ENCODE data around the gene ENOX1.

Gene ENOX1

DNA sequence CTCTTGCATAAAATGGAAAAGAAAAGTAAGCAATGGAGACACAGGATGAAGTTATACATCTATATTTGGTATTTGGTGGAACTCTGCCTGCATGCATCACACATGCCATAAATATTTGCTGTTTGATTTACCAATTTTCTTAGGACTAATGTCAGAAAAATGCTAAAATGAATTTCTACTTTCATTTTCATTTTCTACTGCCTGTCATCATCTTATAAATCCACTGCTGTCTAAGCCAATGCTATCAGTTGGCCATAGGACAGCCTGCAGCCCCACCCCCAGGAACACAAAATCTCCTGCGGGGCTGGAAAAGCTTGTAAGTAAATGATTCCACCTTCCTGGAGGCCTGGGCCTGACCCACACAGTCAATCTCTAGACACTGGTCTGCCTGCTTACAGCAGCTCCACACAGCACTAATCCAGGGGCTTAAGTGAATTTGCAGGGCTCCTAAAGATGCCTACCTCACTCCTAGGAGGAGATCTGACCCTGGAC, 122.0 kb downstream of the ENOX1 start:
- peak; percentile 38 to 58 for ATAC-seq

DNA sequence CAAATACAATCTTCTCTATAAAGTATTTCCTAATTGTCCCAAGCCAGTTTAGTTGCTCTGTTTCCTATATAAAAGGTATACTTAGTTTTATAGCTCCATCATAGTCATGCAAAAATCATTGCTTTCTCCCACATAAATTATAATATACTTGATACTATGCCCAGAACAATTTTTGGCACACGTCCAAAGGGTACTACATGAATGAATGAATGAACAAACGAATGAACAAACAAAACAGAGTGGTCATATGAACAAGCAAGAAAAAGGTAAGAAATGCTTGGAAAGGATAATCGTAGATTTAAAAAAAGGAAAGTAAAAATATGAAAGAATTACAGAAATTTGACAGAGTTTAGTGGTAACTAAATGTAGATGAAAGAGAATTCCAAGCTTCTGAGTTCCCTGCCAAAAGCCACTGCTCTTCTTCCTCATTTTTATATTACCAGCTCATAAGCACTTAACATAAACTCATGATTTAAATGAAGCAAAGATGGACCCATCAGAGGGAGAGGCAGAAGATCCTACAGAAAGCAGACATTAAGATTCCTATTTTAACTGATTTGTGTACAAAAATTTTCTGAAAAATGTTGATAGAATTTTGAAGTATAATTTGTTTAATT, 123.2 kb downstream of the ENOX1 start:
- ATAC-seq = no peak

DNA sequence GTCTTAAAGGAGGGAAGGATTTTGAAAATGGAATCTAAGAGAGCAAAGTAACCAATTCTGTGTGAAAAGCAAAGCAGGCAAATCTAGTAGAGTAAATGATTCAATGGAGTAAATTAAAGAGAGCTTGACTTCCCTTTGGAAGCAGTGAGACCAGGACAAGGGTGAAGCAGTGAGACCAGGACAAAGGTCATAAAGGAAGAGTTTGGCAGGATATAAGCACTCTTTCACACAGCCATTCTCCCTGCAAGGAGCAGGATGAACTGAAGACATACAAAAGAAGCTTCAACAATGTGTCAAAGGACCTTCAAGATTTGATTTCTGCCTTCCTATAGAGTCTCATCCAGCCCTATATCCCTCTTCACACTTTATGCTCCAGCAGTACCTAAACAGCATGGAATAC, 123.8 kb downstream of the ENOX1 start:
- ATAC-seq = no peak

DNA sequence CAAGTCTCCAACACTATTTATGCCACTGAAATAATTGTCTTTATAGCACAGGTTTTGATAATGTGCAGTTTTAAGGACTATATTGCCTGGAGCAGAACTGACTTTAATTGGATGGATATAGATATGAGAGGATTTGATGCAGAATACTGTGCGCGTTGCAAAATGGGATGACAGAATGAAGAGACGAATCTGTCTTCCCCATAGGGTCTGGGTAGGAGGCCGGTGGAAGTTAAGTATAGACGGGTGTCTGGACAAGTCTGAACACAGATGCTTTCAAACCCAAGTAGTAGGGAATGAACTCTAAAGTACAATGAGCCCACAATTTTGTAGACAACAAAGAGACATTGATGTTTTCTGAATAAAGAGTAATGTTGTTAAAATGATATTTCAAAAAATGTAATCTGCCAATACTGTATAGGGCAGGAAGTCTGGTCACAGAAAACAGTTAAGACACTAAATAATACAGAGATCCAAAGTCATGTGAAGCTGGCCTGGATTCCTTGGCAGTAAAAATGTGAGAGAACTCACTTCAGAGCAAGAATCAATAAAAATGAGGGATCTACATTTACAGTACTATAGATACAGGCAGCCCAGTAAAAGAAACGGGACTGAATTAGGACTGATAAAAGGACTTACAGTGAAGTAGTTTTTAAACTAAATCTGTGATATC, 125.5 kb downstream of the ENOX1 start:
- ATAC-seq = no peak

DNA sequence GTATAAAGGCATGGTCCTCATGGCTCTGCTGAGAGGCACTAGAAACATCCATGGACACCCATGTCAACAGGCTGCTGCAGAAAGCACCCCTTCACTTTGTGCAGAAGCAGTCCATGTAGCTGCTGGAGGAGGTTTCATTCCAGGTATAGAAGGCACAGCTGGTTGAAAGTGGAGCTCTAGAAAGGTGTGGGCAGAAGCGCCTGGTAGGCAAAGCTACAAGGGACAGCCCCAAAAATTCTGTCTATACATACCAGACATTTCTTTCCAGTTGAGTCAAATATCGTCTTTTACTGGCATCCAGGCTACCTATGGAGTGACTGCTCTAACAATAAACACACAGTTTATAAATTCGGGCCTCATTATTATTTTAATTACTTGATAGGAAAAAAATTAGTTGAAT, 129.3 kb downstream of the ENOX1 start:
- no peak for ATAC-seq

DNA sequence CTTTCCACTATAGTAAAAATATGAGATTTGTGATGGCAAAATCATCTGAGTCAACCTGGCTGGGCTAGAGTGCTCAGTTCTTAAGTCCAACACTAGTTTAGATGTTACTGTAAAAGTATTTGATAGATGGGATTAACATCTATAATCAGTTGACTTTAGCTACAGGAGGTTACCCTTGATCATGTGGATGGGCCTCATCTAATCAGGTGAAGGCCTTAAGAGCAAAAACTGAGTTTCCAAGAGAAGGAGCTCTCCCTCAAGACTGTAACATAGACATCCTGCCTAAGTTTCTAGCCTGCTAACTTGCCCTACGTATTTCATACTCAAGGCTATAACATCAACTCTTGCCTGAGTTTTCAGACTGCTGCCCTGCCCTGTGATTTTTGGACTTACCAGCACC, 132.8 kb downstream of the ENOX1 start:
- ATAC-seq = no peak

DNA sequence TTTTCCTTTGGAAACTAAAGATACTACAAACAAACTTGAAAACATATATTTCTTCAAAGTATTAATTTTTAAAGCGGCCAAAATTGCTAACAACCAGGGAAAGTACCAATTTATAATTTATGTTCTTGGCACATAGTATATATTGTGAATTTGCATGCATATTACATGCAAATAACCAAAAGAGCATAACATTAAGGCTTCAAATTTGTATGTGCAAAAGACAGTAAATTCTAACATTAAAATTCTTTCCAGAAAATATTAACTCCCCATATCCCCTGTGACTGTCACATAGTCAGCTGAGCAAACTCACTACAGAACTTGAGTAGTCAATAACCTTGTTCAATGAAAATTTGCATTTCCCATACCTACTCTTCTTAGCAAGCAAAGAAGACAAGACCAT, 133.4 kb downstream of the ENOX1 start:
- no peak for ATAC-seq

DNA sequence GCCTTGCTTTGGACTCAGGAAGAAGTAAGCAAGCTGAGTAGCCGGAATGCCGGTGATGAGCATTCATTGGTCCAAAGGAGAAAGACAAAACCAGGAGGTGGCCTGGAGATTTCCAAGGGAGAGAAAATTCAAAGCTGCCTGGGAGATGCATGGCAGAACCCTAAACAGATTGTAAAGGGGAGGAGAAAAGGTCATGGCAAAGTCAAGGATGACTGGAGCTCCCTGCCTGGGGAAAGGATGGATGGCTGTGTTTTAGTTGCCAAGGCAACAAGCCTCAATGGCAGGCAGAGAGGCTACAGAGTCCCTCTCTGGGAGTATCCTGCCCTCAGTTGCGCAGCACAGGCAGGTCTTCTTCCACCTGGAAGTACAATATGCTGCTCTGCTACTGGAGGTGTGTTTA, 134.0 kb downstream of the ENOX1 start:
- ATAC-seq = no peak

DNA sequence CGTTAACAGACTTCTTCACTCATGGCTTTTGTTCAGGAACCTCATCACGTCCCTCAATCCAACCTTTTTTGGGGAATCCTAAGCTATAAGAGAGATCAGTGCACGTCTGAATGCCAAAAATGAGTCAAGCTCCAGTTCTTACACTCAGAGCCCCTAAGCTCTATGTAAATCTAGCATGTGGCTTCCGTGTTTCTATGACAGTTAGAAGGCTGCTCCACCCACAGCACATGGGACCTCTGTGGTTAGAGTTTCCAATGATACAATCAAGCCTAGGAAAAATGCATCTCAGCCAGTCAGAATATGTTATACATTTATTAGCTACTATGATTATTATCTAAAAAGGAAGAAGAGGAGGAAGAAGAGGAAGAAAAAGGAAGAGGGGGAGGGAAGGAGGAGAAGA, 135.9 kb downstream of the ENOX1 start:
- no peak for ATAC-seq

DNA sequence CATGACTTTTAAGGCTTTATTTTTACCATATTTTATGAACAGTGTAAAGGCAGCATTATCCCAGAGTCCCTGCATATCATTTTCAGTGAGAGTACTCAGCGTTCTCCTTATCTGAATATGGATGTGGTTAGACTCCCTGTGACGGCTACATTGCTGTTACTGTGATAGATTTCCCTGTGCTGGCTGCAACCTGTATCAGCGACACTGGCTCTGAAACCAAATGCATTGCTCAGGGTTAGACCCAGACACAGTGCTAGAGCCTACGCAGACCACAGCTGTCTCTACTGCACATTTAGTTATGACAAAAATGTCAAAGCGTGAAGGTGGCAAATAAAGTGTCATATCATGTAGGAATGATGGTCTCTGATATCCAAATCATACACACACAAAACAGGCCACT, 138.0 kb downstream of the ENOX1 start:
- ATAC-seq = no peak

DNA sequence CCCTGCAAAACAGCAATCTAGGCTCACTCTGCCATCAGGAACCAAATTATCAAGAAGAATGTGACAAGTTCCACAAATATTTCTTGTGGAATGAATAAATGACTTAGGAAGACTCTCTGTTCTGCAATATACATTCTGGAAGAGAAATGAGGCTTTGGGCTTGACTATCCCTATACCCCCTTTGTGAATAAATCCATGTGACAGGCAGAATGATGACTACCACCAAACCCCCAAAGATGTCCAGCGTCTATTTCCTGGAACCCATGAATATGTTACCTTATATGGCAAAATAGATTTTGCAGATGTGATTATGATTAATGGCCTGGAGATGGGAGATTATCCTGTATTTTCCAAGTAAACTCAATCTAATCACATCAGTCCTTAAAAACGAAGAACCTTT, 139.3 kb downstream of the ENOX1 start:
- ATAC-seq = no peak

DNA sequence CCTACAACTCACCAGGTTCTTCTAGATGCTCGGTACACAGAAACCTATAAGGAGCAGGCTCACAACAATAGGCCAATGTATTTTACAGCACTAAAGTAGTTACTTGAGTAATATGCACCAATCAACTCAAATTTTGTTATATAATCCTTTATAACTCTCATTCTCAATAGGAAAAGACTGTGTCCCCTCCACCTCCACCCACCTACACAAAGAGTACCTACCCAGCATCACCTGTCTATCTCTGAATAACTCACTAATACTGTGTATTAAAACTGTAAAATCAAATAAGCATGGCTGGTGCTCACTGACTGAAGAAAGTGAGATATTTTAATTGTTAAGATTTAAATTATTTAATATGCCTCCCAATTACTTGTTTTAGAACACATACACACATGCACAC, 146.3 kb downstream of the ENOX1 start:
- ATAC-seq = no peak

DNA sequence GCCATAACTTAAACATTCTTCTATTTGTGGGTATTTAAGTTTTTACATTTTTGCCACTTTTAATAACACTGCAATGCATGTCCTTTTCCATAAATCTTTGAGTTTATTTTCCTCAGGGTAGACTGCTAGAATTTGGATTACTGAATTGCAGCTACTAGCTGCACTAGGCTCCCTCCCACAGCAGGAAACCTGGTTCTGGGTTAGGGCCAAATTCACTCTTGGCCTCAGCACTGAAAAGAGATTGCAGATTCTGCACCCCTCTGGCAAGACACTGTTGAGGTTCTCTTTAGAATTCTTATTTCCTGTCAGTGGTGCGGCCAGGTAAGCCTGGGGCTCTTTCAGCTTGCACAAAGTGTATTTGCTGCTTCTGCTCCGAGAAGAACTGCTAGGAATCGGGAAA, 155.7 kb downstream of the ENOX1 start:
- ATAC-seq = no peak

DNA sequence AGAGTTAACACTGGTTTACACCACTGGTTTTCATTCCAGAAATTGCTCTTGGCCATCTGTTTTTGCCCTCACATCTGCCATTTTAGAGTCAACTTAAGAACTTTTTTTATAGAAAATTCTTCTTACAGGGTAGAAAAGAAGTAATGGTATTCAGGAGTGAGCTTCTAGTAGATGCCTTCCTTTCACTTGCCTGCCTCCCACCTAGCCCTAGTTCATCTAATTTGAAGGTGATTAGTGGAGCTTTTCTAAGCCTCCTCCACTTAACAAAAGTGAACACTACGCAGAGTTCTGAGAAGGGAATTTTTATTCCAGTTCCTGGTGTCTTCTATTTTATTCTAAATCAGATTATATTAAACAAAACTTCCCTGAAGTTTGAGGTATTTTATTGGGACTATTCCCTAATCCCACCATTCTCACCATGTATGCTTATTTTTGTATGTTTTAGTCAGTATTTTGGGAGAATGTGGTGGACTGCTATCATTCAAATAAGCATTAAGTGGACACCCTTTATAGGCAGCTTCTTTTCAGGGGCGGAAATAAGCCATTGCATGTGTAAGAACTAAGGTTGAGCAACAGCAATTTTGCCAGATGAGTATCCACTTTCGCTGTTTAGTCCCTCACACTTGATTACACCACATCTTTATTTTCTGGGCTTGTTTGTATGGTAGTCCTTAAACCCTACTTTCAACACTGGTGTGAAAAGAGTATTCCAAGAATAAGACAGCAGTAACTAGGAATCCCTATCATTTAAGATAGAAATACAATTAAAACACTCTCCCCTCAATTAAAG, 156.9 kb downstream of the ENOX1 start:
- ATAC-seq = no peak

DNA sequence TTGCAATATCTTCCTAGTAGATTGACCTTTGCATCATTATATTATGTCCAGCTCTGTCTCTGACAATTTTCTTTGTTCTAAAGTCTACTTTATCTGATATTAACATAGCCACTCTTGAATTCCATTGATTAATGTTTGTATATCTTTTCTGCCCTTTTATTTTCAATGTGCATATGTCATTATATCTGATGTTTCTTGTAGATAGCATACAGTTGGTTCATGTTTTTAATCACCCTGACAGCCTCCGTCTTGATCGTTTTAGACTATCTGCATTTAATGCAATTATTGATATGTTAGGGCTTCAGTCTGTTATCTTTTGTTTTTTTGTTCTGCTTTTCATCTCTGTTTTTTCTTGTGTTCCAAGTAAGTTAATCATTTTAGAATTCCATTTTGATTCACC, 159.8 kb downstream of the ENOX1 start:
- ATAC-seq = no peak

DNA sequence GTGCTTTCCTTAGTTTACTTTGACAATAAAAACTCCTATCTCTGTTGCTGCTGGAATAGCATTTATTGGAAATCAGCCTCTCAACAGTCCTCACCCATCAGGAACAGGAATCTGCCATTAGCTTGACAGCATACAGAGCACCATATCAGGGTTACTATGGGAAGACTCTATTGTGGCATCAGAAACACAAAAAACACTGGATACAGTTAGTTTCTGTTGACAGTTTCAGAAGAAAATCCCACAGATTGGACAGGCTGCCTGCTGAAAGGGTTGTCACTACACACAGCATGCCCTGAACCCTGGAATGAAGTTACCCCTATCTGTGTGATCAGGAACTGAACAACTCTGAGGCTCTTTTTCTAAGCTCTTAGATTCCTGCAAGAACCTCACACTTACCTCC, 172.7 kb downstream of the ENOX1 start:
- ATAC-seq = no peak

DNA sequence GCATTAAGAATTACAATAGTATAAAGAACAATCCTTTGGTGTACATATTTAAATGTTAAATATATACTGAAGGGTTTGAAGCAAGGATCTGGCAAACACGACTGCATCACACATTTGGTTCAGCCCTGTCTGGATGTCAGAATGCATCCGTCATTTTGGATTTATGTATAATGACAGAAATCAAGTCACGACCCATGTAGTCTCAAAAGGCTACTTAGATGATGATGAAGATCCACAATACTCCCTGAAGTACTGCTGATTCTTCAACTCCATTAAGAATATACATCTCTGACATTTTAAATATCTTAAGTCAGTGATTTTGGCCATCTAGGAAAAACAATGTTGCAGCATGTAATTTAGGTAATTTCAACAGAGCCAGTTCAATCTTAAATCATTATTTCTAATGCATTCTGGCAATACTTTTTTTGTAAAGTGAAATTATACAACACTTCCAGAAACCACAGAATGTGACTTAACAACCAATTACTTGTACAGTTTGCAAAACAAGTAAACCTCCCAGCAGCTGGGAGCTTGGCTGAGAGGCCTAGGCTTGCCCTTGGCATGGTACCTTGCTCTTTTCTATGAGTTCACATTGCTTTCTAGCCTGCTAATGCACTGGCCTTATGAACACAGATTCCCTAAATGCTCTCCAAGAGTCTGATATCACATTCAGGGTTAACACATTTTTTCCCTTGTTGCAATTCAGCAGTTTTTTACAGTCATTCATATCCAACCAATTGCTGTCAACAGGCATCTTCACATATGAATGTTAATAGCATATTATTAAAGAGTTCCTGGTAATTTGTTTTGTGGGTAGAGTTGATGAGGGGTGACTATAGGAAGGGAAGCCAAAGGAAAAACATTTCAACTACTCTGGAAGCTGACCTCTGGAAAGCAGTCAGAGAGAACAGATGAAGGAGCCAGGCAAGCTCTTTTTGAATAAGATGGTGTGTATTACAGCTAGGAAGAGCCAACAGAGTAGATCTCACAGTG, 175.2 kb downstream of the ENOX1 start:
- no peak for ATAC-seq

DNA sequence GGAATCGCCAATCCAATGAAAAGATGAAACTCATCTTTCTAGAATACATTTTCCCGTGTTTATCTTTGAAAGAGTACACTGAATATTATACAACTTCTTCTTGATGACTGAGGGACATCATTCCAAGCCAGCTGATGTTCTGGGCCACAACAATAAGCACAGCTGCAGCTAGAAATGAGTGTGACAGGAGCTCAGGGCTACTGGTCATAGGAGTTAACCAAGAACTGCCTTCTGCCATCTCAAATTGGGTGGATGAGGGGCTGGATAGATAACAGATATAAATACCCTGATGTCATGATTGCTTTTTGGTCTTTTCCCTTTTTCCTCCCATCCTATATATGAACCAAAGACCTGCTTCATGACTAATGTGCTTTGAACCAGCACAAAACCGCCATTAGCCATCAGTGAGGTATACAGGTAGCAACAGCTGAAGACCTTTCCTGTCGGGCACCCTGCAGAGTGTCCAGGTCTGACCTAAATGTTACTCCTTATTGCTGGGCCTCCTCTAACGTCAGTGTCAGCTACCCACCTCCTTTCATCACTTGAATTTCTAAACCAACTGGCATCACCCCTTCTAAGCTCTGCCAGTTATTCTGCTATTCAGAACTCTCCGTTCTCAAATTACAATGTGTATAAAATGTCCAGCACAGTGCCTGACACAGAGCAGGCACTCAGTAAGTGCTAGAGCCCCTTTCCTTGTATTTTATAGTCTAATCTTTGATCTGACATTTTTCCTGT, 178.2 kb downstream of the ENOX1 start:
- ATAC-seq = no peak

DNA sequence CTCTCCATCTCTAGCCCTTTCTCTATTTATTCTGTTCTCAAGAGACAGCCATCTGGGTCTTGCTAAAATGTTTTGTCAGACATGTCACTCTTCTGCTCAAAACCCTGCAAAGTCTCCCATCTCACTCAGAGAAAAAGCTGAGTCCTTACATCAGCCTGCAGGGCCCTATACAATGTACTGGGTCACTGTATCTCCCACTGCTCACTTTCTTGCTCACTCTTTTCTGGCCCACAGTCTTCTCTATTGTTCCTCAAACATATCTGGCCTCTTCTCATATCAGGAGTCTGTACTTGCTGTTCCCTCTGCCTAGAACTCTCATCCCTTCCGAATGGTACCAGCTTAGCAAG, 189.2 kb downstream of the ENOX1 start:
- peak in 1 of 2 donors; percentile 7 for ATAC-seq

DNA sequence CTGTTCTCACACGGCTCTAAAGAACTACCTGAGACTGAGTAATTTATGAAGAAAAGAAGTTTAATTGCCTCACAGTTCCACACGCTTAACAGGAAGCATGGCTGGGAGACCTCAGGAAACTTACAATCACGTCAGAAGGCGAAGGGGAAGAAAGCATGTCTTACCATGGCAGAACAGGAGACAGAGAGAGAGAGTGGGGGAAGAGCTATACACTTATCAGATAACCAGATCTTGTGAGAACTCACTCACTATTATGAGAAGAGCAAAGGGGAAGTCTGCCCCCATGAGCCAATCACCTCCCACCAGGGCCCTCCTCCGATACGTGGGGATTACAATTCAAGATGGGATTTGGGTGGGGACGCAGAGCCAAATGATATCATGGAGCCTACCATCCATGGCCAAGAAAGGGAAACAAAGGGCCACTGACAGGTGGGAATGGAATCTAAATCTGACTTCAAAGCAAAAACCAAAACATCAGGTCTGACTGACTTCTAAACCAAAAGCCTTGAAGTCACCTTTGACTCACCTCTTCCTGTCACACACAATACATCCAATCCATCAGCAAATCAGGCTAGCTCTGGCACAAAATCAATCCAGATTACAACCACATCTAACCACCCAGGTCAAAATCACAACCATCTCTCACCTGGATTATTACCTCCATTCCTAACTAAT, 189.7 kb downstream of the ENOX1 start:
- peak; percentile 17 to 72 for ATAC-seq

DNA sequence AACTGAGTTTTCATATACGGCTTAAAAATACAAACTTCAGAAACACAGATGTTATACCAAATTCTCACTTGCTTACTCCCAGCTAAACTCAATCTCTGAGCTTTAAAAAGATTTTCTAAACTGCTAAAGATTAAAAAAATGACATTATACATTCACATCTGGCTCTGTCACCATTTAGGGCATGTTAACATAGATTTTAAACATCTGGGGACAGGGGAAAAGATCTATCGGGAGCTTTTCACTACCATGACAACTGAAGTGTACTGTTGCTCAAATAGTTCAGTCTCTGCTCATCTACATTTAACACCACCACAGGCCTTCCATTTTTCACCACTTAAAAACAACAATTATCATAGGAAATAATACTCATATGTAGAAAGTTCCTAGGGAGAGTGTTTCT, 190.8 kb downstream of the ENOX1 start:
- no peak for ATAC-seq

DNA sequence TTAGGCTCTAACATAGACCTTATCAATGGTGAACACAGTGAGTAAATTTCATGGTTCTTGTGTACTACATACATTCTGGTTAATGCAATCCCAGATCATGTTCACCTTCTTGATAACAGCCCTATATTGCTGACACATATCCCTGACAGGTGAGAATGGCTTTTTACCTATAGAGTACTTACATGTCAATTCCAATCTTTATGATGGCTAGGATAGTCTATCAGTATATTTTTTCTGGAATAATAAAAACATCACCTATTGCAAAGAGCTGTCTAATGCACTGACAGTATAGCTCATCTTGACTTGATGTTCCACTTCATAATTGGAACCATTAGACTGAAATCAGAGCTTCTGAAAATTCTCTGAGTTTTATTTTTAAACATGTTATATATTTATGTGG, 199.4 kb downstream of the ENOX1 start:
- ATAC-seq = no peak
